Anterior cingulate cortex (tissue), 58 donors: ENCODE measurements around the gene RECK.
"Not testable (repeated sequence)": the region's sequence is repeated elsewhere in the genome, so short reads cannot be mapped to it uniquely, and the experiment has no call there.

ENCODE experiments used
- DNase-seq, 58 donors: peaks; one replicate each; lab custom pipeline; 2025; lab: John Stamatoyannopoulos, UW

The RECK gene

DNA sequence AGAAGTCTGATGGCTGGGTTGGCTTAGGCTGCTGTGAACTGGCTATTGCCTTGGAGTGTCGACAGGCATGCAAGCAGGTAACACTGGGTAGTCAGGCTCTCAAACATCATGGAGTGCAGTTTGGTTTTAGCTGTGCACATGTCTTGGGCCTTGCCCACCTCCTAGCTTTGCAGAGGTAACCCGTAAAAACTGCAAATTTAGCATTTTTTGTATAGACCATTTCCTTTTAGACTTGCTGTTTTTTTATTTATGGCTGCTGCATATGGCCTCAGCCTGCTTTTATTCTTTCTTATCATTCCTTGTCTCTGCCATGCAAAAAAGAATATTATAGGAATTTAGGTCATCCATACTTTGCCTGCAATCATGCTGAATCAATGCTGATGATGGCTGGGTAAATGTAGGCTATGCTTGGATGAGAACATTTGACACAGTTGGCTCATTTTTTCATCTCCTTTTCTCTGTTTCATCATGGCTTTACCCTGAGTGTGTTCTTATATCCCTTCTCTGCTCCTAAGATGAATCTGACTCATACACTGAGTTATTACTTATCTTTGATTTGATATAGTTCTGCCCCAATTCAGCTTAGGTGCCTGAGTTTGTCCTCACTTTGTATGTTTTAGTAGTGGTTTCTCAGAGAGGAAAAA, 27.2 kb downstream of the RECK start:
- DNase-seq = no peak

DNA sequence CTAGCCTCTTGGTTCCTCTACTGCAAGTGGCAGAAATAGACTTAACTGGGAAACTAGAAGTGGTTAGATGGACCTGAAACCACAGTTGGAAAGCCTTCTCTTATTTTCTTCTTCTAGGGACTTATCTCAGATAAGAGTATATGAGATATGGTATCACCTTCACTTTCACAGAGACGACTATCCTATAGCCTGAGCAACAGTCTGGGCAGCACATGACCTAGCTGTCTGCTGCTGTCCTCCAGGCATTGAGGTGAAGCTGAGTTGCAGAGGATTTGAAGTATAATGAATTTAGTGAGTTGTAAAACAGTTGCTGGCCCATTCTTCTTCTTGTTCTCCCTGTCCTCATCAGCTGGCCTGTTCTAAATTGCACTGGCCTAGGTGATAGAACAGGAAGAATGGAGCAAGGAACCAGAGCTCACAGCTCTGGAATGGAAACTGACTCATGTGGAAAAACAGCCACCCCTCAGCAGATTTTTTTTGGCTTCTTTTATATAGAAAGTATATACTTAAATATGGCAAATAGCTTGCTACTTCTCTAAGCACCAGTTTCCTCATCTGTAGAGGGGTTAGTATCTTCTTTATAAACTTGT, 27.8 kb downstream of the RECK start:
- DNase-seq = no peak

DNA sequence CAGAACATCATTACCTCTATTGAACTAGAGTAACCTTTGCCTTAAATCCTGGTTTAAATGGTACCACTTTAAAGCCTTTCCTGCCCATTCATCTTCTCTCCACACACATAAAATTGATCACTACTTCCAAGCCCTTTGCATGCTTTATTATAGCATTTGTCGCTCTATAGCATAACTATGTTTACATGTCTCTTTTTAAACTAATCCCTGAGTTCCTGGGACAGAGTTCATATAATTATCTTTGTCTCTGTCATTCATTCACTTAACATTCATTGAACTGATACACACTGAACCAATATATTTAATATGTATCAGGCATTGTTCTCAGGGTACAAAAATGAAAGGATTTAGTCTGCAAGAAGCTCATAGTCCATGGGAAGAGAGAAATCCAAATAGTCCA, 37.3 kb downstream of the RECK start:
- no peak for DNase-seq

DNA sequence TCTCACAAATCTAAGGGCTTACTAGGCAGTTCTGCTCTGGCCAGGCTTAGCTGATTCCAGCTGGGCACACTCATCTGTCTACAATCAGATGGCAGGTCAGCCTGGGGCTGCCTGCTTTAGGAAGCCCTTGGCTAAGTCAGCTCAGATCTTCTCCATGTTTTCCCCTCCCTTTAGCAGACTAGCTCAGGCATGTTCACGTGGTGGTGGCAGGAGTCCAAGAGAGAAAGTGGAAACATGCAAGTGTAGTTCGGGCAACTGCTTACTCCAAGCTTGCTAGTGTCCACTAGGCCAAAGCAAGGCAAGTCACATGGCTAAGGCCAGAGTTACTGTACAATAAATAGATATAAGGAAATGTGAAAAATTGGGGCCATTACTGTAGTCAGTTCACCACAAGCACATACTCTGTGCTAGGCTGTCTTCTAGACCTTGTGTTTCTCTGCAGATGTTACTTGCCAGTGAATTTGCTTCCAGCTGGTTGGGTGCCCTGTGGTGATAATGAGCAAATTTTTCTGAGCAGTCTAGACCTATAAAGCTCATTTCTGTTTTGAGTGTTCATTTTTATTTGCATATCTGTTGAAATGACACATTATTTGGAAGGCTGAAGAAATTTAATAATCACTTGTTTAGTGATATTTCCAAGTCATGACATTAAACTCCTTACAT, 38.3 kb downstream of the RECK start:
- peak in 50 of 58 donors; percentile 2 to 78 (median 34) for DNase-seq

DNA sequence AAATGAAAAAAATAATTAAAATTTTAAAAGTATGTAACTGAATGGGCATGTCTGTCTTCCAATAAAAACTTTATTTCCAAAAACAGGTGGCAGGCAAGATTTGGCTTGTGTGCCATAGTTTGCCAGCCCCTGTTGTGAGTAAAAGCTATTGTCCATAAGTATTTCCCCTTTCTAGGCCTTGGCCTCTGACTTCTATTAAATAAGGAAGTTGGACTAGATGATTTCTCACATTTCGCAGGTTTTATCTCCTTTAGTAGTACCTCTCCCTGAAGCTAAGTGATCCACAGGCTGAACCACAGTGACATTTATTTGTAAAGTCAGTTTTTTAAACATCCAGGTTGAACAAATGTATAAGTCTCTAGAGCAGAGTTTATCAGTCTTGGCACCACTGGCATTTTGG, 41.3 kb downstream of the RECK start:
- no peak for DNase-seq

DNA sequence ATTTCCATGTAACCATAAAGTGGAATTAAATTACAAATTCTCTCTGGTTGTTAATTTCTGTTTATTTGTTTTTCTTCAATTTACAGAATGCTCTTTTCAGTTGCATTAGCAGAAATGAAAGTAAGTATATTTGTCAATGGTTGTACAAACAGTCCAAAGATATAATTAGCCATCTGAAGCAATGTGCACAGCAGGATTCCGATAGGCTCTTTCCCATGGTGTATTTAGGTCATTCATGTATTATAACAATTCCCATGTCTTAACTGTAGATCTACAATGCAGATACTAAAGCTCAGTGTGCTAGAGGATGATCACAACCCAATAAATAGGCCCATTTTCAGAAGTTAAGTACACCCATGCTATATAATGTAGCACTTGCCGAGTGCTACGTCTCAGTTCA, 43.8 kb downstream of the RECK start:
- DNase-seq = no peak

DNA sequence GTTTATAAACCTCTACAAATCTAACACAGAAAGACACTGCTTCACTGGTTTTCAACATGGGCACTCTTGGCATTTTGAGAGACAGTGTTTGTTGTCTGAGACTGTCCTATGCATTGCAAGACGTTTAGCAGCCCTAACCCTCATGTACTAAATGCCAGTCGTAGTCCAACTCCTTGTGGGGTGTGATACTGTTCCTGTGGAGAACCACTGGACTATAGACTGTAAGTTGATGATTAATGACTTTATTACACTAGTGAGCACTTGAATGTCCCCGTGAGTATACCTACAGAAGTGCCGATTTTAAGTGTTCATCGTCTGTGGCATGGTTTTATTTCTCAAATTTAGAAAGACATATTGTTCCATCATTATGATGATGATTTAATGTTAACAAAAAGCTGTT, 46.2 kb downstream of the RECK start:
- DNase-seq = no peak

DNA sequence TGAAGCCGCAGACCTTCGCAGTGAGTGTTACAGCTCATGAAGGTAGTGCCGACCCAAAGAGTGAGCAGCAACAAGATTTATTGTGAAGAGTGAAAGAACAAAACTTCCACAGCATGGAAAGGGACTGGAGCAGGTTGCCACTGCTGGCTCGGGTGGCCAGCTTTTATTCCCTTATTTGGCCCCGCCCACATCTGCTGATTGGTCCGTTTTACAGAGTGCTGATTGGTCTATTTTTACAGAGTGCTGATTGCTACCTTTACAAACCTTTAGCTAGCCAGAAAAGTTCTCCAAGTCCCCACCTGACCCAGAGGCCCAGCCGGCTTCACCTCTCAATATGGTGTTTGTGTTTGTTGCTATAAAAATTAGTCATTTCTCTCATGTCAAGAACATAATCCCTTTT, 49.7 kb downstream of the RECK start:
- no peak for DNase-seq

DNA sequence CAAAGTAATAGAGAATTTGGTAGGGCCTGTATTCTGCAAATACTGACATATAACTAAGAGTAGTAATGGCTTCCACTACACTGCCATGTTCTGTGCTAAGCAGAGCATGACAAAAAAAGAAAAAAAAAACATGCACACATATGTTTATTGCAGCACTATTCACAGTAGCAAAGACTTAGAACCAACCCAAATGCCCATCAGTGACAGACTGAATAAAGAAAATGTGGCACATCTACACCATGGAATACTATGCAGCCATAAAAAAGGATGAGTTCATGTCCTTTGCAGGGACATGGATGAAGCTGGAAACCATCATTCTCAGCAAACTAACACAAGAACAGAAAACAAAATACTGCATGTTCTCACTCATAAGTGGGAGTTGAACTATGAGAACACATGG, 50.3 kb downstream of the RECK start:
- not testable (repeated sequence) for DNase-seq

DNA sequence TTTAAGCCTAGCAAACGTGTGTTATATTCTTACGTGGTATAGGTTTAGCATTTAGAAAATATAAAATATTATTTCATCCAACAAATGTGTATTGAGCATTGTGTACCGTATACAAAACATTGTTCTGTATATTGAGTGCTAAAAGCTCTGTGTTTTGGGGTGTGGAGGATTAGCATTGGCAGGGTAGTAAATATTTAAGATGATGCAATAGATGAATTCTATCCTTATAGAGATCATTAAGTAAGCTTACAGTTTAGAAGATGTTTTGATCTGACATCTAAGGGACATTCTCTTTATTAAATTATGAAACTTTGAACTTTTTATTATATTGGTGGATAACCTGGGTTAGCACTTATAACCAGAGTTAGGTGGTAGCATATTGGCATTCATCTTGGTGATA, 51.3 kb downstream of the RECK start:
- DNase-seq = no peak

DNA sequence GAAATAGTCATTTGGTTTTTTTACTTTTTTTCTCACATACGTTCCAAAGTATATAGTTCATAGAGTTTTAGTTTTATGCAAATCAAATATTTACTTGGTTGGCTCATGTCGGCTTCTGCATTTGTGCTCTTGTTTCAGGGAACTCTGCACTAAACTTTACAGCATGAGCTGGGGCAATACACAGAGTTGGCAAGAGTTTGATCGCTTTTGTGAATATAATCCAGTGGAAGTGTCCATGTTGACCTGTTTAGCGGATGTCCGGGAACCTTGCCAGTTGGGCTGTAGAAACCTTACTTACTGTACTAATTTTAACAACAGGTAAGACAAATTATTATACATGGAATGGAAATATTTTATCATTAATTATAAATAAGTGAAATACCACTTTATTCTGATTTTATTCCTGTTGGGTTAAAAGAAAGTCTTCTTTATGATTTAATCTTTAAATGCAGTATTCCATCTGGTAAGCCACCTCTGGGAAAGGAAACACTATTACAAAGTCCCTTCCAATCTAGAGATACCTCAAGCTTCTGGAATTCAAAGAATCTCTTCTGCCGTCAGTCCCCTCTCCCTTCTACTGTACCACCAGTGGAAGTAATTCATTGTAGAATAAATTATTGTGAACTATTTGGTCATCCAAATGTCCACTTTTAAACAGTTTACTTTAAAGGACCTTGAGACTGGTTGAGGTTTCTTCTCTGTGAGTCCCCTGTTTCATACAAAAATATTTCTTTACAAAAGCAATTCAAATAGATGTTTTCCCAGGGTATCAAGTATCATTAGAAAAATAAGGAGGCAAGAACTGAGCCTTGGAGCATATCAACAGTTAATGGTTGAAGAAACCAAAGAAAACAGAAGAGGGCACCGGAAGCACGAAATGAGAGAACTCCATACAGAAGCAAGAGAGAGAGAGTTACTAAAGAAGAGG, 54.6 kb downstream of the RECK start:
- DNase-seq = no peak

DNA sequence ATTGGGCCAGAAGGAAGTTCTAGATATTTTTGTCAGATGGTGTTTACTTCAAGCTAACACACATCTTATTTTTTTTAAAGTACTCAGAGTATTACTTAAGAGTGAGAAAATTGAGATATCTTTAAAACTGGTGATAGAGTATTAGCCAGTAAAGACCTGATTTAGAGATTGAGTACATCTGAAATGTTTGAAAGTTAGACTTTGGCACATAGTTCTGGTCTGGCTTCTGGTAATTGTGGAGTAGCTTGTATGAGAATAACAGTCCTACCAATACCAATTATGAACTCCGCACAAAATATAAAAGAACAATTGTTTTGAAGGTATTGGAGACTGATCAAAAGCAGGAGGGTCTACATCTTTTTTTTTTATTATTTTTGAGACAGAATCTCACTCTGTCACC, 55.3 kb downstream of the RECK start:
- no peak for DNase-seq

DNA sequence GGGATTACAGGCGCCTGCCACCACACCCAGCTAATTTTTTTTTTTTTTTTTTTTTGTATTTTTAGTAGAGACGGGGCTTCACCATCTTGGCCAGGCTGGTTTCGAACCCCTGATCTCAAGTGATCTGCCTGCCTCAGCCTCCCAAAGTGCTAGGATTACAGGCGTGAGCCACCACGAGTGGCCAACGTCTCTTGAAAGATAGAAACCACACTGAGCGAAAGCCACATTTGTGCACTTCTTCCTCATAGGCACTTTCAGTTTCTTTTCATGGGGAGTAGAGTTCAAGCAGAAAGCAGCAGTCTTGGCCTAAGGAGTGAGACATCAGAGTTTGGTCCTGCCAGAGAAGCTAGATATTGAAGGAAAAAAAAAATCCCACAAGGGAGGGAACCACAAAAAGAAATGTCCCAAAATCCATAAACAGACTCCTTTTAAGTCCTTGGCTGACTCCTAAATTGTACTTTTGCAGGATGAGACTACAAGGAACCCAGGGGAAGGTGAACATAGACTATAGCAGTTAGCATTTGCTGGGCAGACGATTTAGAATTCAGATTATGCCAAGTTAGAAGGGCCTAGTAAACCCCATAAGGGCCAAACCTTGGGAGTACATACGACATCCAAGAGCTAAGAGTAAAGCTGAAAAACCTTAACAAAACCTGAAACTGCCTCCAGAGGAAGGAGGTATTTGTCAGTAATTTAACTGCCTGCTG, 55.9 kb downstream of the RECK start:
- peak in 2 of 58 donors; percentile 1 to 24 for DNase-seq

DNA sequence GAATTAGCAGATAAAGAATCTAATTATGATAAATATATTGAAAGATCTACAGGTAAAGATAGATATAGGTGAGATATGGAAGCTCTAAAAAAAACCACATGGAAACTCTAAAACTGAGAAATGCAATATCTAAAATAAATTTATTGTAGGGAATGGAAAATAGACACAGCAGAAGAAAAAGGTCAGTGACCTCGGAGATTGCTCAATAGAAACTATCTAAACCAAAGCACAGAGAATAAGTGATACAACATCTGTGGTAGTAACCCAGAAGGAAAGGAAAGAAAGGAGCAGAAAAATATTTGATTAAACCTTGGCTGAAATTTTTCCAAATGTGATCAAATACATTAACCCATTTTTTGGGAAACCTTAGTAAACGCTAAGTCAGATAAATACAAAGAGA, 56.7 kb downstream of the RECK start:
- DNase-seq = no peak

DNA sequence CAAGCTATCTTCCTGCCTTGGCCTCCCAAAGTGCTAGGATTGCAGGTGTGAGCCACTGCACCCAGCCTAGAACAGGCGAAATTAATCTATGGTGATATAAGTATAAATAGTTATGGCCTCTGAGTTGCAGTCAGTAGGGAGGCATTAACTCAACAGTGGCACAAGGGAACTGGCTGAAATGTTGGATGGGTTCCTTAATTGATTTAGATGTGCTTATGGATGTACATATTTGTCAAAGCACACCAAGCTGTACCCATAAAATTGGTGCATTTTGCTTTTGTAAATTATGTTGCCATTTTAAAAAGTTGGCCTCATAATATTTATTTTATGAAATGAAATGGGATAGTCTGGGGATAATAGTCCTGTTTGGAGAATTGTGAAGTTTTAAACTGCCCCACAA, 63.0 kb downstream of the RECK start:
- no peak for DNase-seq

DNA sequence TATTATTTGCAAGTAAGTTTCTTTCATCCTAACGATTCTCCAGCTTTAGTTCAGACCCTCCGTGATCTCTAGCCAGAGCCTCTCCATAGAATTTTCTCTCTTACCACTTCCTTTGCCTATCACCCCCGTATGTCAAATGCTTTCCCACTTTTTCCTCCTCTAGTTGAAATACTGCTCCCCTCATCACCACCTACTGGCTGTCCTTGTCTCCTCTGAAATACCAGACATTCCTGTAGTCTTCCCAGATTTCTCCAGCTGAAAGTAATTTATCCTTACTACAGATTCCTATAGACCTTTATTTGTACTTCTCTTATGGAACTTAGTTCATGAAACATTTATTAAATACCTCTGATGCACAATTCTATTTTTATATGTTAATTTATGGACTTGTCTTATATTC, 63.8 kb downstream of the RECK start:
- DNase-seq = no peak

DNA sequence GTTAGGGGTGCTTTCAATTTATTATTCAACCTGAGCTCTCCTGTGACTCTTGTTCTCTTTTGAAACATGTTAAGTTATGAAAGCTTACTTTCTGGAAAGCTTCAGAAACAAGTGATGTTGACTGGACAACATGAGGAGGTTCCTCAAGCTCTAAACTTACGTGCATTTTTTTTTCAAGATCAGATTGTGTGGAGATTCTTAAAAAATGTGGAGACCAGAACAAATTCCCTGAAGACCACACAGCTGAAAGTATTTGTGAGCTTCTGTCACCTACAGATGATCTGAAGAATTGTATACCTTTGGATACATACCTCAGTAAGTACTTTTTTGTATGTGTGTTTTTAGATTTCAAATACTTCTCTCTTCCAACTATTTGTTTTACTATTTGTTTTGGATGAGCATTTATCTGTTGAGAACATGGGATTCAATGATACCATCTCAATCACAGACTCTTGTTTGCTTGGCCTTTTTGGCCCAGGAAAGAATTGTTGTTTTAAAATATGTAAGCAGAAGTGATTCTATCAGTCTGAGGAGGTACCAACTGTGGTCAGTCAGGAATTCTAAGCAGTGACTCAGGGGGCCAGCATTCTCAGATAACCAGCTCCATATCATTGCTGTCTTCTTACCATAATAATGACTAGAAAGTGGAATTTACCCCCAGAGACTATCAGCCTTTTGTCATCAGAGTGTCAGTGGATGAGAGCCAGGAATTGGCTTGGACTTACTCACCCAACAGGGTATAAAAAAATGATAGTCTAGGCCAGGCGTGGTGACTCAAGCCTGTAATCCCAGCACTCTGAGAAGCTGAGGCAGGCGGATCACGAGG, 65.4 kb downstream of the RECK start:
- DNase-seq = peak in 1 of 58 donors; percentile 53

DNA sequence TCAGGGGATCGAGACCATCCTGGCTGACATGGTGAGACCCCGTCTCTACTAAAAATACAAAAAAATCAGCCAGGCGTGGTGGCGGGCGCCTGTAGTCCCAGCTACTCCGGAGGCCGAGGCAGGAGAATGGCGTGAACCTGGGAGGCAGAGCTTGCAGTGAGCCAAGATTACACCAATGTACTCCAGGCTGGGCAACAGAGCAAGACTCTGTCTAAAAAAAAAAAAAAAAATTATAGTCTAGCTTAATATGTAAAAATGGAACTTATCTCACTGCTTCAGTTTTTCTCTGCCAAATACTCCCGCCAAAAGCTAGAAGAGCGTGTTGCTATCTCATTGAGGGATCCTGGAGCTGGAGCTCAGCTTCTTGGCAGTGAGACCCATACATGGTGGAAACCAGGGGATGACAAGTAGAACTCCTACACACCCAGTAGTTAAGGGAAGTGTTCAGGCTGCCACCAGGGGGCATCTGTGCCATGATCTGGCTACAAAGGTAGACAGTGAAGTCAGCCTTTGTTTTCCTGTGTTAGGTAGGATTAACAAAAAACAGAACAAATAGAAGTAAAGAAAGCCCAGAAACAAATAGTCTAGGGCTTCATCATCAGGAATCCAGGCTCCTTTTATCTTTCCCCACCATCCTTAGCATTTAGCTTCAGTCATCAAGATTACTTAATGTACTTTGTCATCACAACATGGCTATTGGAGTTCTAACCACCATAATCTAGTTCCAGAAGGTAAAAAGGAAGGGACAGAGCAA, 66.2 kb downstream of the RECK start:
- peak in 49 of 58 donors; percentile 8 to 81 (median 50) for DNase-seq

DNA sequence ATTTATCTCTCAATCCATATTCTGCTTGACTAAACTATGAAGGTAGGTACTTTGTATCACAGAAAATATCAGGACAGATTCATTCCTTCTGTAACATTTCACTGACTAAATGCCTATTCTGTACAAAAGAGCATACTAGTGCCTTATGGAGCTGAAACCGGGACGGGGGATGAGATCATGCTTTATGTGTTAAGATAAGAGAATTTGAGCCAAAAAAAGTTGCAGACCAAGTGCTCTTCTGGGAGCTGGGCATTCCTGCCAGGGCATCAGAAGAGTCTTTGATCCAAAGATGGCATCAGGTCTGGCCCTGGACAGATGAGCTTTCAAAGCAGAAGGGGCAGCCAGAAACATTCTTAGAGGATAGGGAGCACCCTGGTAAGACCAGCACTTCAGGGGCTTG, 72.4 kb downstream of the RECK start:
- DNase-seq = no peak
